IMR-90 (cell line): Measurements from ENCODE around the gene RIC3. TPM values are rescaled to one million over a fixed set of nuclear protein-coding genes. Genes with fewer than 3 reads are reported as not detected.

Experiments
- ATAC-seq: fragments of 200-7000 bp; cut with Tn5 transposase; 2 replicates; pipeline ENCODE4 v1.9.1; 2020; ENCODE audit warnings: low read depth, mild to moderate bottlenecking, moderate library complexity
- BruUV-seq: library from RNA; stranded (reverse); fragments of 400-500 nt; replicated peaks from 2 replicates; lab custom pipeline; 2021; lab: Mats Ljungman, UMichigan
- CTCF ChIA-PET: fragments of 300-600 bp; formaldehyde crosslinking; extraction: SDS; loops from one replicate; lab custom pipeline; 2021; ENCODE audit warnings: antibody characterized with exemption; lab: Yijun Ruan, JAX
- POLR2A ChIA-PET: fragments of 300-600 bp; sonication (Branson Sonifier 250); formaldehyde crosslinking; loops from one replicate; lab custom pipeline; 2022; ENCODE audit warnings: antibody characterized with exemption; ENCODE audit not compliant: unreplicated experiment; lab: Charles Lee
- DNase-seq: peaks from one replicate; pipeline ENCODE4 v3.0.0; 2013
- H2AFZ ChIP-seq: replicated peaks from 2 replicates; pipeline ENCODE3; 2013; ENCODE audit warnings: low read length, mild to moderate bottlenecking; ENCODE audit not compliant: poor library complexity
- H2AK5ac ChIP-seq: 2 replicates; pipeline ENCODE4 v1.6.1; 2013; ENCODE audit warnings: low read depth, low read length, inconsistent platforms
- H2AK9ac ChIP-seq: replicated peaks from 2 replicates; pipeline ENCODE3; 2013; ENCODE audit warnings: mild to moderate bottlenecking, low read depth, low read length, moderate library complexity; ENCODE audit not compliant: poor library complexity
- H2BK120ac ChIP-seq: 2 replicates; pipeline ENCODE4 v1.6.1; 2013; ENCODE audit warnings: low read depth, low read length, inconsistent platforms
- H2BK15ac ChIP-seq: 3 replicates; pipeline ENCODE4 v1.6.1; 2013; ENCODE audit warnings: low read depth, low read length, inconsistent platforms
- H2BK20ac ChIP-seq: 2 replicates; pipeline ENCODE4 v1.6.1; 2013; ENCODE audit warnings: low read depth, mild to moderate bottlenecking, inconsistent platforms, low read length, moderate library complexity
- H2BK5ac ChIP-seq: 2 replicates; pipeline ENCODE4 v1.6.1; 2013; ENCODE audit warnings: mild to moderate bottlenecking, low read depth, low read length, inconsistent platforms; ENCODE audit not compliant: poor library complexity, severe bottlenecking
- H3K14ac ChIP-seq: replicated peaks from 2 replicates; pipeline ENCODE4 v1.6.1; 2013; ENCODE audit warnings: low read depth, low read length, inconsistent platforms
- H3K18ac ChIP-seq: 2 replicates; pipeline ENCODE4 v1.6.1; 2013; ENCODE audit warnings: low read depth, low read length, control low read depth
- H3K23ac ChIP-seq: 2 replicates; pipeline ENCODE4 v1.6.1; 2013; ENCODE audit warnings: low read depth, low read length, inconsistent platforms
- H3K27ac ChIP-seq: 2 replicates; pipeline ENCODE4 v1.5.1; 2013; ENCODE audit warnings: mild to moderate bottlenecking, control low read depth, low read length; ENCODE audit not compliant: insufficient read depth
- H3K27me3 ChIP-seq: 2 replicates; pipeline ENCODE4 v1.6.1; 2013; ENCODE audit warnings: low read length; ENCODE audit not compliant: control insufficient read depth, insufficient read depth
- H3K36me3 ChIP-seq: 2 replicates; pipeline ENCODE4 v1.6.1; 2013; ENCODE audit warnings: low read length, mixed read lengths; ENCODE audit not compliant: control insufficient read depth, insufficient read depth
- H3K4ac ChIP-seq: 2 replicates; pipeline ENCODE4 v1.6.1; 2013; ENCODE audit warnings: low read depth, low read length, inconsistent platforms
- H3K4me1 ChIP-seq: 2 replicates; pipeline ENCODE4 v1.6.1; 2013; ENCODE audit warnings: low read length, mixed read lengths; ENCODE audit not compliant: control insufficient read depth, insufficient read depth
- H3K4me2 ChIP-seq: 2 replicates; pipeline ENCODE4 v1.6.1; 2013; ENCODE audit warnings: low read depth, mild to moderate bottlenecking, control low read depth, low read length, moderate library complexity
- H3K4me3 ChIP-seq: 2 replicates; pipeline ENCODE4 v1.5.1; 2013; ENCODE audit warnings: low read depth, mild to moderate bottlenecking, control low read depth, low read length, moderate library complexity; ENCODE audit not compliant: insufficient read depth
- H3K56ac ChIP-seq: 2 replicates; pipeline ENCODE4 v1.6.1; 2013; ENCODE audit warnings: low read length, inconsistent platforms; ENCODE audit not compliant: insufficient read depth; ENCODE audit errors: extremely low read depth
- H3K79me1 ChIP-seq, 2 experiments: 2 replicates each; pipeline ENCODE4 v1.6.1; 2013; ENCODE audit warnings: low read length in 2 of 2, inconsistent platforms in 1 of 2, low read depth in 1 of 2
- H3K9ac ChIP-seq: 2 replicates; pipeline ENCODE4 v1.6.1; 2013; ENCODE audit warnings: low read depth, low read length, control low read depth
- H3K9me1 ChIP-seq: 2 replicates; pipeline ENCODE4 v1.6.1; 2013; ENCODE audit warnings: low read length, inconsistent platforms; ENCODE audit not compliant: insufficient read depth
- H3K9me3 ChIP-seq: 2 replicates; pipeline ENCODE4 v1.6.1; 2013; ENCODE audit warnings: low read length; ENCODE audit not compliant: control insufficient read depth, insufficient read depth
- H4K20me1 ChIP-seq: 2 replicates; pipeline ENCODE4 v1.6.1; 2013; ENCODE audit warnings: low read length, inconsistent platforms; ENCODE audit not compliant: insufficient read depth
- H4K5ac ChIP-seq: 2 replicates; pipeline ENCODE4 v1.6.1; 2013; ENCODE audit warnings: mild to moderate bottlenecking, low read depth, low read length, control low read depth
- H4K8ac ChIP-seq, 2 experiments: 2 replicates each; pipeline ENCODE4 v1.6.1; 2013; ENCODE audit warnings: low read depth in 2 of 2, low read length in 2 of 2, control low read depth in 1 of 2, inconsistent platforms in 1 of 2
- H4K91ac ChIP-seq: 2 replicates; pipeline ENCODE4 v1.6.1; 2013; ENCODE audit warnings: low read depth, low read length, inconsistent platforms; ENCODE audit not compliant: insufficient read depth
- CEBPB ChIP-seq: IDR thresholded peaks from 2 replicates; pipeline ENCODE4 v1.6.1; 2012; ENCODE audit warnings: low read depth, low read length, improper control_type of control experiment
- MAZ ChIP-seq: IDR thresholded peaks from 2 replicates; pipeline ENCODE4 v1.6.1; 2012; ENCODE audit warnings: low read depth, mild to moderate bottlenecking, low read length, improper control_type of control experiment, moderate library complexity, borderline replicate concordance
- NFE2L2 ChIP-seq: fragments of 150-350 bp; IDR thresholded peaks from 2 replicates; pipeline ENCODE4 v1.6.1; 2016; ENCODE audit warnings: low read depth, mild to moderate bottlenecking, low read length
- RAD21 ChIP-seq: IDR thresholded peaks from 2 replicates; pipeline ENCODE4 v1.6.1; 2012; ENCODE audit warnings: low read length, improper control_type of control experiment
- RFX5 ChIP-seq: IDR thresholded peaks from 2 replicates; pipeline ENCODE4 v1.8.0; 2012; ENCODE audit warnings: low read depth, mild to moderate bottlenecking, low read length, moderate library complexity
- SMC3 ChIP-seq: fragments of 150-350 bp; IDR thresholded peaks from 2 replicates; pipeline ENCODE4 v1.6.1; 2016; ENCODE audit warnings: low read depth, mild to moderate bottlenecking, antibody characterized with exemption, low read length, moderate library complexity
- WGBS, 2 experiments: methylation state at CpG; one replicate each; pipeline versions ENCODE4 v1.1.5 to v1.1.7; 2013; ENCODE audit warnings: missing lambda C conversion rate in 2 of 2; ENCODE audit not compliant: insufficient read length in 1 of 2; ENCODE audit errors: extremely low coverage in 2 of 2; 5-methylcytosine and 5-hydroxymethylcytosine counted together
- dilution Hi-C: fragments of 300-500 bp; cut with HindIII; formaldehyde crosslinking; loops from one replicate; pipeline ENCODE4 v1.14.3; 2018; ENCODE audit warnings: low sequenced_read_pairs; ENCODE audit not compliant: unreplicated experiment
- in situ Hi-C: fragments of 300-500 bp; cut with MboI; formaldehyde crosslinking; loops from 3 replicates; pipeline ENCODE4 v1.14.3; 2019; ENCODE audit warnings: low sequenced_read_pairs, inconsistent platforms, mixed read lengths
- intact Hi-C: fragments of 100-400 bp; cut with micrococcal nuclease; formaldehyde crosslinking; loops from 2 replicates; pipeline ENCODE4 v1.10.0; 2022
- polyA plus RNA-seq, 3 experiments: library from polyadenylated mRNA; depleted of rRNA; stranded (reverse); fragments of >200 nt; gene quantifications; 2 replicates each; pipeline ENCODE4 v1.2.3, GENCODE V29; 2012; ENCODE audit warnings: low replicate concordance in 1 of 3
- total RNA-seq: library from RNA; depleted of rRNA; stranded (reverse); fragments of >200 nt; gene quantifications from 2 replicates; pipeline ENCODE4 v1.2.3, GENCODE V29; 2012

Gene RIC3
- total and polyA plus RNA-seq, 2 of the 4 experiments (the other 2 are of a cell fraction) = not detected

DNA sequence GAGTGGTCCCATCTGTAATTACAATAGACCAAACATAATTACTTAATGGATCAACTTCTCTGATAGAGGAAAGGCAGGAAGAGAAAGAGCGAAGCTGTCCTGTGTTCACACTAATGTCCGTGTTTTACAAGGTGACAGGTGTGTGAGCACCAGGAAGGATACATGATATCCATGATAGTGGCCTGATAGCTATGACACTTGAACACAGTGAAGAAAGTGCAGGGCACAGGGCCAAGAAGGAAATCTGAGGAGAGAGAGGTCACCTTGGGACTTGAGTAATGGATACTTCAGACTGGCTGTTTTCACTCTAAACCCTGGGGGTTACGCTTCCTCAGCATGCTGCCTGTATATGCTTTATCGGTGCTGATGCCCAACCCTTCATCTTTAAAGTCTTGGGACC is 58.4 kb downstream of the RIC3 start:
- no peak overlapping the region; the same call in 1 of the 2 replicates for H3K14ac ChIP-seq
- dilution Hi-C loops (no loop called here), intact Hi-C loops (no loop called here), in situ Hi-C loops (no loop called here)
- no peak for DNase-seq
- ChIA-PET CTCF (no interaction called here), POLR2A (no interaction called here)
- no peak overlapping the region for H3K9ac ChIP-seq
- H3K9me3 ChIP-seq = no peaks in the 10 kb centered on the region
- no peak overlapping the region for H3K18ac ChIP-seq
- no peak overlapping the region for H3K56ac ChIP-seq
- H4K8ac ChIP-seq = no peak overlapping the region
- H3K9me1 ChIP-seq = peaks cover 5% of the 10 kb centered on the region; the same call in 1 of the 2 replicates
- no peak overlapping the region for H3K4me3 ChIP-seq
- WGBS, 2 experiments = 87% methylated on average over 4 of the region's 4 CpGs; no CpG with 5 or more reads in 1 of the 2 experiments
- no peak overlapping the region for H3K4ac ChIP-seq
- H2BK20ac ChIP-seq = no peak overlapping the region; the same call in 1 of the 2 replicates
- H3K4me1 ChIP-seq = peaks cover 6% of the 10 kb centered on the region
- BruUV-seq = no TSS peak
- no peak overlapping the region for H3K23ac ChIP-seq
- no peak overlapping the region for H2AK9ac ChIP-seq
- no peak overlapping the region for H3K4me2 ChIP-seq
- H2BK15ac ChIP-seq = no peak overlapping the region
- H2AFZ ChIP-seq = no peak overlapping the region
- TF ChIP-seq MAZ = no peak
- no peak for TF ChIP-seq NFE2L2
- TF ChIP-seq RAD21 = no peak
- no peak for TF ChIP-seq SMC3
- no peak for TF ChIP-seq CEBPB
- no peak for TF ChIP-seq RFX5
- H2AK5ac ChIP-seq = no peak overlapping the region
- no peak for ATAC-seq
- no peaks in the 10 kb centered on the region for H3K79me1 ChIP-seq
- H4K91ac ChIP-seq = no peak overlapping the region; the same call in 1 of the 2 replicates
- no peak overlapping the region for H2BK120ac ChIP-seq
- H3K36me3 ChIP-seq = peaks cover 2% of the 10 kb centered on the region; the same call in 1 of the 2 replicates
- H2BK5ac ChIP-seq = no peak overlapping the region
- no peak overlapping the region for H3K27ac ChIP-seq
- no peaks in the 10 kb centered on the region for H4K20me1 ChIP-seq
- H3K27me3 ChIP-seq = no peaks in the 10 kb centered on the region
- no peak overlapping the region for H4K5ac ChIP-seq
